ENCODE data around the gene GPR31. TPM values are rescaled to one million over a fixed set of nuclear protein-coding genes. Genes with fewer than 3 reads are reported as not detected.

Gene GPR31
- total RNA-seq (not detected in 2 replicates), polyA plus RNA-seq (not detected in 2 replicates), polyA minus RNA-seq (not detected in 2 replicates), Bru-seq, nascent RNA (not detected), BruChase-seq, experiment 1, labeled RNA remaining after a 6-hour chase (not detected), BruChase-seq, experiment 2, labeled RNA remaining after a 2-hour chase (not detected)
- polyA plus RNA-seq (2011; cell fraction: cytosol; rRNA removed) = not detected in 2 replicates
- not detected in 2 replicates for polyA plus RNA-seq (2011; cell fraction: nucleus; rRNA removed)
- polyA plus RNA-seq (2012) = not detected in 2 replicates
- polyA minus RNA-seq (2011; cell fraction: cytosol; rRNA and poly(A)+ RNA removed) = not detected
- polyA minus RNA-seq (2011; cell fraction: nucleus; rRNA and poly(A)+ RNA removed) = not detected in 2 replicates
- long read RNA-seq = 0 reads

- H3K79me2 ChIP-seq (ENCODE audit: control insufficient read depth, insufficient read depth, low read length) = no peaks in the 10 kb centered on the region
- intact Hi-C loops (cut with micrococcal nuclease) (no loop called here), dilution Hi-C loops (cut with MboI; ENCODE audit: extremely low pct_ligation_motif_present, low sequenced_read_pairs) (no loop called here)
- no peak for FAIRE-seq
- H3K9me1 ChIP-seq (replicated peaks; ENCODE audit: control insufficient read depth, extremely low read depth, insufficient read depth, low read length) = no peaks in the 10 kb centered on the region
- H3K27ac ChIP-seq (ENCODE audit: insufficient read depth, low read depth, low read length) = no peak within 1 kb of the TSS
- no TSS peak for BruUV-seq (replicated peaks)
- H3K27me3 ChIP-seq (ENCODE audit: control insufficient read depth in 2 of 2, insufficient read depth in 2 of 2, low read length in 2 of 2) = peaks cover 0 to 1% of the 10 kb centered on the region in 2 experiments
- H3K4me1 ChIP-seq (ENCODE audit: control insufficient read depth, extremely low read depth, insufficient read depth, low read length) = peaks cover 4% of the 10 kb centered on the region
- TF ChIP-seq MAX (IDR thresholded peaks at IDR 0.05; ENCODE audit: insufficient read depth, insufficient read length) = no peak
- TF ChIP-seq EZH2 (IDR thresholded peaks at IDR 0.05; ENCODE audit: borderline replicate concordance, low read depth, low read length, severe bottlenecking) = no peak
- no peak for TF ChIP-seq POLR2A (IDR thresholded peaks at IDR 0.05; ENCODE audit: low read depth, low read length)
- TF ChIP-seq POLR2AphosphoS5 (IDR thresholded peaks at IDR 0.05; ENCODE audit: insufficient read depth, low read depth, low read length) = no peak
- no peak for TF ChIP-seq MYC (IDR thresholded peaks at IDR 0.05; ENCODE audit: low read depth, low read length)
- no peak for TF ChIP-seq FOS (IDR thresholded peaks at IDR 0.05; ENCODE audit: borderline replicate concordance, insufficient read depth, low read length)
- TF ChIP-seq GATA2 (IDR thresholded peaks at IDR 0.05; ENCODE audit: insufficient read depth, insufficient read length, low read depth, low read length) = no peak
- no peak for TF ChIP-seq JUN (IDR thresholded peaks at IDR 0.05; ENCODE audit: borderline replicate concordance, insufficient read depth, insufficient read length, low read depth)
- TF ChIP-seq, protein P1, sequence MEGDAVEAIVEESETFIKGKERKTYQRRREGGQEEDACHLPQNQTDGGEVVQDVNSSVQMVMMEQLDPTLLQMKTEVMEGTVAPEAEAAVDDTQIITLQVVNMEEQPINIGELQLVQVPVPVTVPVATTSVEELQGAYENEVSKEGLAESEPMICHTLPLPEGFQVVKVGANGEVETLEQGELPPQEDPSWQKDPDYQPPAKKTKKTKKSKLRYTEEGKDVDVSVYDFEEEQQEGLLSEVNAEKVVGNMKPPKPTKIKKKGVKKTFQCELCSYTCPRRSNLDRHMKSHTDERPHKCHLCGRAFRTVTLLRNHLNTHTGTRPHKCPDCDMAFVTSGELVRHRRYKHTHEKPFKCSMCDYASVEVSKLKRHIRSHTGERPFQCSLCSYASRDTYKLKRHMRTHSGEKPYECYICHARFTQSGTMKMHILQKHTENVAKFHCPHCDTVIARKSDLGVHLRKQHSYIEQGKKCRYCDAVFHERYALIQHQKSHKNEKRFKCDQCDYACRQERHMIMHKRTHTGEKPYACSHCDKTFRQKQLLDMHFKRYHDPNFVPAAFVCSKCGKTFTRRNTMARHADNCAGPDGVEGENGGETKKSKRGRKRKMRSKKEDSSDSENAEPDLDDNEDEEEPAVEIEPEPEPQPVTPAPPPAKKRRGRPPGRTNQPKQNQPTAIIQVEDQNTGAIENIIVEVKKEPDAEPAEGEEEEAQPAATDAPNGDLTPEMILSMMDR (IDR thresholded peaks at IDR 0.05; ENCODE audit: extremely low read depth in 1 of 2, insufficient read depth in 1 of 2, low read depth in 1 of 2, low read length in 2 of 2) = no peak
- no peak within 1 kb of the TSS for H3K9ac ChIP-seq (replicated peaks; ENCODE audit: extremely low read depth, insufficient read depth, low read length)
- H3K36me3 ChIP-seq (ENCODE audit: control insufficient read depth in 2 of 2, extremely low read depth in 1 of 2, insufficient read depth in 2 of 2, low read length in 2 of 2) = no peaks in the 10 kb centered on the region
- POLR2A ChIA-PET = no interaction called here
- H3K9me3 ChIP-seq (replicated peaks; ENCODE audit: control insufficient read depth, insufficient read depth, low read length) = no peaks in the 10 kb centered on the region
- H3K4me3 ChIP-seq (replicated peaks in 1 of 3; ENCODE audit: insufficient read depth in 1 of 3, low read depth in 1 of 3, low read length in 3 of 3) = no peak within 1 kb of the TSS
- H4K20me1 ChIP-seq (replicated peaks; ENCODE audit: control insufficient read depth, extremely low read depth, insufficient read depth, low read length) = no peaks in the 10 kb centered on the region
- no peak within 1 kb of the TSS for H2AFZ ChIP-seq (ENCODE audit: low read depth, low read length)
- DNase-seq (ENCODE audit: low read depth, low spot score) = no peak
- no peak within 1 kb of the TSS for H3K4me2 ChIP-seq (ENCODE audit: insufficient read depth, low read length)
- CTCF ChIA-PET = no interaction called here
These were observed at the start of gene GPR31 for GRCh38 chr6:167157863-167158262. Gene GPR31, minus strand, starts transcription at chr6:167157980. Its CDS starts 149 bp downstream, at chr6:167157831.
